Measurements from ENCODE around the gene PSMB2.

Gene PSMB2

GRCh38 chr1:35576061-35576765, 65.1 kb downstream of the PSMB2 start:
- Histone ChIP-seq H3K9ac (ENCODE audit: low read length) (no peak overlapping the region), H2AFZ (ENCODE audit: low read depth, low read length, severe bottlenecking) (no peak overlapping the region), H3K36me3 (ENCODE audit: low read length) (no peaks in the 10 kb centered on the region), H3K79me2 (ENCODE audit: insufficient read depth, low read length) (no peaks in the 10 kb centered on the region), H3K9me2 (replicated peaks; ENCODE audit: insufficient read depth, low read length) (no peaks in the 10 kb centered on the region), H3K4me2 (ENCODE audit: low read depth, low read length, poor library complexity, severe bottlenecking) (no peak overlapping the region), H3K27ac (ENCODE audit: low read depth, low read length) (no peak overlapping the region), H4K20me1 (ENCODE audit: low read depth, low read length) (no peaks in the 10 kb centered on the region), H3K27me3 (ENCODE audit: low read length) (no peaks in the 10 kb centered on the region), H3F3A (ENCODE audit: insufficient read depth) (no peaks in the 10 kb centered on the region), H3K9me3 (ENCODE audit: insufficient read depth, low read length) (no peaks in the 10 kb centered on the region), H3K4me3 (ENCODE audit: insufficient read depth, low read length, poor library complexity, severe bottlenecking) (no peak overlapping the region)
- TF ChIP-seq CTCF (IDR thresholded peaks at IDR 0.05; ENCODE audit: insufficient read depth, low read length, poor library complexity, severe bottlenecking) (no peak), EZH2phosphoT487 (conservative IDR thresholded peaks at IDR 0.05; ENCODE audit: low read length) (no peak)

- Histone ChIP-seq H3K9me3 (ENCODE audit: insufficient read depth, low read length) (no peaks in the 10 kb centered on the region), H3K9ac (ENCODE audit: low read length) (no peak overlapping the region), H3K4me3 (ENCODE audit: insufficient read depth, low read length, poor library complexity, severe bottlenecking) (no peak overlapping the region), H3K27ac (ENCODE audit: low read depth, low read length) (no peak overlapping the region), H3K27me3 (ENCODE audit: low read length) (no peaks in the 10 kb centered on the region), H4K20me1 (ENCODE audit: low read depth, low read length) (no peaks in the 10 kb centered on the region), H3K79me2 (ENCODE audit: insufficient read depth, low read length) (no peaks in the 10 kb centered on the region), H3K36me3 (ENCODE audit: low read length) (no peaks in the 10 kb centered on the region), H3K4me2 (ENCODE audit: low read depth, low read length, poor library complexity, severe bottlenecking) (no peak overlapping the region), H3F3A (ENCODE audit: insufficient read depth) (no peaks in the 10 kb centered on the region), H3K9me2 (replicated peaks; ENCODE audit: insufficient read depth, low read length) (no peaks in the 10 kb centered on the region), H2AFZ (ENCODE audit: low read depth, low read length, severe bottlenecking) (no peak overlapping the region)
- no peak for TF ChIP-seq CTCF (IDR thresholded peaks at IDR 0.05; ENCODE audit: insufficient read depth, low read length, poor library complexity, severe bottlenecking)
- TF ChIP-seq EZH2phosphoT487 (conservative IDR thresholded peaks at IDR 0.05; ENCODE audit: low read length): no peak
Observed at GRCh38 chr1:35575416-35575958, 65.8 kb downstream of the PSMB2 start.

GRCh38 chr1:35574655-35575415, 66.5 kb downstream of the PSMB2 start:
- no peaks in the 10 kb centered on the region for H3F3A ChIP-seq (ENCODE audit: insufficient read depth)
- H3K36me3 ChIP-seq (ENCODE audit: low read length): no peaks in the 10 kb centered on the region
- H3K4me3 ChIP-seq (ENCODE audit: insufficient read depth, low read length, poor library complexity, severe bottlenecking): no peak overlapping the region
- H3K9me3 ChIP-seq (ENCODE audit: insufficient read depth, low read length): no peaks in the 10 kb centered on the region
- no peaks in the 10 kb centered on the region for H3K79me2 ChIP-seq (ENCODE audit: insufficient read depth, low read length)
- no peak overlapping the region for H3K4me2 ChIP-seq (ENCODE audit: low read depth, low read length, poor library complexity, severe bottlenecking)
- H3K9me2 ChIP-seq (replicated peaks; ENCODE audit: insufficient read depth, low read length): no peaks in the 10 kb centered on the region
- no peak overlapping the region for H2AFZ ChIP-seq (ENCODE audit: low read depth, low read length, severe bottlenecking)
- no peak overlapping the region for H3K27ac ChIP-seq (ENCODE audit: low read depth, low read length)
- no peaks in the 10 kb centered on the region for H3K27me3 ChIP-seq (ENCODE audit: low read length)
- no peaks in the 10 kb centered on the region for H4K20me1 ChIP-seq (ENCODE audit: low read depth, low read length)
- H3K9ac ChIP-seq (ENCODE audit: low read length): no peak overlapping the region
- TF ChIP-seq CTCF (IDR thresholded peaks at IDR 0.05; ENCODE audit: insufficient read depth, low read length, poor library complexity, severe bottlenecking) (no peak), EZH2phosphoT487 (conservative IDR thresholded peaks at IDR 0.05; ENCODE audit: low read length) (no peak)
